WTC11 (cell line): ENCODE data around the gene BFSP1.

Source experiments
- CBFB ChIP-seq: sonication (generic); formaldehyde crosslinking; IDR thresholded peaks from 2 replicates; pipeline ENCODE4 v1.8.1; 2022; ENCODE audit warnings: mild to moderate bottlenecking, low read depth, missing genetic modification reagents
- FOXK1 ChIP-seq: sonication (generic); formaldehyde crosslinking; IDR thresholded peaks from 2 replicates; pipeline ENCODE4 v1.8.0; 2022; ENCODE audit warnings: mild to moderate bottlenecking, moderate library complexity, missing genetic modification reagents
- FOXP1 ChIP-seq: sonication (generic); formaldehyde crosslinking; IDR thresholded peaks from 2 replicates; pipeline ENCODE4 v1.8.0; 2022; ENCODE audit warnings: missing genetic modification reagents, mild to moderate bottlenecking, moderate library complexity, borderline replicate concordance
- IRF2 ChIP-seq: sonication (generic); formaldehyde crosslinking; IDR thresholded peaks from 2 replicates; pipeline ENCODE4 v1.8.0; 2022; ENCODE audit warnings: low read depth, missing genetic modification reagents, borderline replicate concordance
- NR2C2 ChIP-seq: sonication (generic); formaldehyde crosslinking; IDR thresholded peaks from 2 replicates; pipeline ENCODE4 v1.8.0; 2022; ENCODE audit warnings: mild to moderate bottlenecking, missing genetic modification reagents
- NR3C1 ChIP-seq: sonication (generic); formaldehyde crosslinking; conservative IDR thresholded peaks from 2 replicates; pipeline ENCODE4 v1.8.1; 2023; ENCODE audit warnings: low read depth, mild to moderate bottlenecking, missing genetic modification reagents
- TF ChIP-seq, protein P1 (sequence below): sonication (generic); formaldehyde crosslinking; IDR thresholded peaks from 2 replicates; pipeline ENCODE4 v1.8.0; 2022; ENCODE audit warnings: mild to moderate bottlenecking, missing genetic modification reagents
- TF ChIP-seq, protein P2 (sequence below): fragments of 200-600 bp; IDR thresholded peaks from 2 replicates; pipeline ENCODE4 v1.8.0; 2022; ENCODE audit warnings: antibody characterized with exemption

DNA sequence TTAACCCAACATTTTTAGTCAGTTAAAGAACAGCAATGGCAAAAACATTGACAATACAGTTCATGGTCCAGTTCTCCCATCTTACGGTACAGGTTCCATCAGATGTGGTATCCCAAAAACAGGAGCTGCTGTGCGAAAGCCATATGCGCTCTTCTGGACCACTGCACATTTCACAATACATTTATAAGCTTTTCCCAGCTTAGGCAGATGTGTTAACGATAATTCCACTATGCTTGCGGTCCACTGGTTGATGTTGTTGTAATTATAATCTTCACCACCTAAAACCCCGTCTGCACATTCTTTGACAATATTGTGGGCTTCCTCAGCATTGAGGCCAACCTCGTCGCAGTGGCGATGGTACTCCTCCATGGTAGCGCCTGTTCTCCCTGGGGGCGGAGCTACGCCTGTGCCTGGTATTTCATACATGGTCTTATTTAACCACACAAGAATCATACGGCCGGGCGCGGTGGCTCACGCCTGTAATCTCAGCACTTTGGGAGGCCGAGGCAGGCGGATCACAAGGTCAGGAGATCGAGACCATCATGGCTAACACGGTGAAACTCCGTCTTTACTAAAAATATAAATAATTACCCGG, 52.0 kb downstream of the BFSP1 start:
- TF ChIP-seq, protein P1, sequence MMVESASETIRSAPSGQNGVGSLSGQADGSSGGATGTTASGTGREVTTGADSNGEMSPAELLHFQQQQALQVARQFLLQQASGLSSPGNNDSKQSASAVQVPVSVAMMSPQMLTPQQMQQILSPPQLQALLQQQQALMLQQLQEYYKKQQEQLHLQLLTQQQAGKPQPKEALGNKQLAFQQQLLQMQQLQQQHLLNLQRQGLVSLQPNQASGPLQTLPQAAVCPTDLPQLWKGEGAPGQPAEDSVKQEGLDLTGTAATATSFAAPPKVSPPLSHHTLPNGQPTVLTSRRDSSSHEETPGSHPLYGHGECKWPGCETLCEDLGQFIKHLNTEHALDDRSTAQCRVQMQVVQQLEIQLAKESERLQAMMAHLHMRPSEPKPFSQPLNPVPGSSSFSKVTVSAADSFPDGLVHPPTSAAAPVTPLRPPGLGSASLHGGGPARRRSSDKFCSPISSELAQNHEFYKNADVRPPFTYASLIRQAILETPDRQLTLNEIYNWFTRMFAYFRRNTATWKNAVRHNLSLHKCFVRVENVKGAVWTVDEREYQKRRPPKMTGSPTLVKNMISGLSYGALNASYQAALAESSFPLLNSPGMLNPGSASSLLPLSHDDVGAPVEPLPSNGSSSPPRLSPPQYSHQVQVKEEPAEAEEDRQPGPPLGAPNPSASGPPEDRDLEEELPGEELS (CRISPR knock-in tag) = no peak
- TF ChIP-seq, protein P2, sequence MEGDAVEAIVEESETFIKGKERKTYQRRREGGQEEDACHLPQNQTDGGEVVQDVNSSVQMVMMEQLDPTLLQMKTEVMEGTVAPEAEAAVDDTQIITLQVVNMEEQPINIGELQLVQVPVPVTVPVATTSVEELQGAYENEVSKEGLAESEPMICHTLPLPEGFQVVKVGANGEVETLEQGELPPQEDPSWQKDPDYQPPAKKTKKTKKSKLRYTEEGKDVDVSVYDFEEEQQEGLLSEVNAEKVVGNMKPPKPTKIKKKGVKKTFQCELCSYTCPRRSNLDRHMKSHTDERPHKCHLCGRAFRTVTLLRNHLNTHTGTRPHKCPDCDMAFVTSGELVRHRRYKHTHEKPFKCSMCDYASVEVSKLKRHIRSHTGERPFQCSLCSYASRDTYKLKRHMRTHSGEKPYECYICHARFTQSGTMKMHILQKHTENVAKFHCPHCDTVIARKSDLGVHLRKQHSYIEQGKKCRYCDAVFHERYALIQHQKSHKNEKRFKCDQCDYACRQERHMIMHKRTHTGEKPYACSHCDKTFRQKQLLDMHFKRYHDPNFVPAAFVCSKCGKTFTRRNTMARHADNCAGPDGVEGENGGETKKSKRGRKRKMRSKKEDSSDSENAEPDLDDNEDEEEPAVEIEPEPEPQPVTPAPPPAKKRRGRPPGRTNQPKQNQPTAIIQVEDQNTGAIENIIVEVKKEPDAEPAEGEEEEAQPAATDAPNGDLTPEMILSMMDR = no peak
- TF ChIP-seq FOXP1 (CRISPR knock-in tag) = no peak
- TF ChIP-seq FOXK1 (CRISPR knock-in tag) = no peak
- TF ChIP-seq CBFB (CRISPR knock-in tag) = no peak
- no peak for TF ChIP-seq NR3C1 (CRISPR knock-in tag)
- TF ChIP-seq IRF2 (CRISPR knock-in tag) = no peak
- no peak for TF ChIP-seq NR2C2
